BLaER1 (cell line): ENCODE results near the gene GPRC5B.

ENCODE experiments used
- H3K27ac ChIP-seq: shearing (Covaris generic); formaldehyde crosslinking; 2 replicates; pipeline ENCODE4 v1.8.1; 2022
- H3K27me3 ChIP-seq: shearing (Covaris generic); formaldehyde crosslinking; 2 replicates; pipeline ENCODE4 v1.8.1; 2022
- H3K36me3 ChIP-seq: shearing (Covaris generic); formaldehyde crosslinking; 2 replicates; pipeline ENCODE4 v1.8.1; 2022
- H3K4me1 ChIP-seq: shearing (Covaris generic); formaldehyde crosslinking; 2 replicates; pipeline ENCODE4 v1.8.1; 2022
- H3K4me2 ChIP-seq: shearing (Covaris generic); formaldehyde crosslinking; 2 replicates; pipeline ENCODE4 v1.8.1; 2022
- H3K4me3 ChIP-seq: shearing (Covaris generic); formaldehyde crosslinking; 2 replicates; pipeline ENCODE4 v1.8.1; 2022
- H3K9ac ChIP-seq: shearing (Covaris generic); formaldehyde crosslinking; 2 replicates; pipeline ENCODE4 v1.8.1; 2022
- H3K9me3 ChIP-seq: shearing (Covaris generic); formaldehyde crosslinking; 2 replicates; pipeline ENCODE4 v1.8.1; 2022
- H4K20me1 ChIP-seq: shearing (Covaris generic); formaldehyde crosslinking; 2 replicates; pipeline ENCODE4 v1.8.1; 2022
- Cebpa-rat ChIP-seq: shearing (Covaris generic); IDR thresholded peaks from 2 replicates; pipeline ENCODE4 v1.8.1; 2022

GPRC5B gene

DNA sequence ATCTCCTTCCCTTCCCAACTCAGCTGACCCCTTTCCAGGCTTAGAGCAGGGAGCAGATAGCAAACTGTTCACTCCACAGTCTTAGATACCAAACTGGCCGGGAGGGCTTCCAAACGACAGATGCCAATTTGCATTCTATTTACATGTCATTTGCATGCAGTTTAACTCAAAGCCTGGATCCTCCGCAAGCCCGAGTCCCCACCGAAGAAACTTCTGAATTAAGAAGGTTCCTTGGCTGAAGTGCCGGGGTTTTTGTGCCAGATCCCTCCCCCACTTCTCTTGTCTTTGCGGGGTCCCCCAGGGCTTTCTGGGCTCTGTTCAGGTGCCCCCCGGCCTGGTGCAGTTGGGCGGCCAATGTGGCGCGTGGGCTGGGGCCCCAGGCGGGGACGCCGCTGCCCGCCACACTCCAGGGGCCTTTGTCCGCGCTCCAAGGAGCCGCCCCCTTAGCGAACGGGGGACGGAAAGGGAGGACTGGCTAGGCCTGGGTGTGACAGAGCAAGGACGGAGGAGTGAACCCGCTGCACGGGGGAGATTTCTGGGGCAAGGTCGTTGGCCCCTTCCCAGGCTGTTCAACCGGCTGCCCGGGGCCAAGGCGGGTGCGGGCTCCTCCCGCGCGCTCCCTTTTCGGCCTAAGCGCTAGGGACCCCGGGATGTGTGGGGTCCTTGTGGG is 1.2 kb downstream of the GPRC5B start:
- no peak for TF ChIP-seq Cebpa-rat
- Histone ChIP-seq H3K9ac (no peak overlapping the region), H4K20me1 (peaks cover 31% of the 10 kb centered on the region), H3K36me3 (no peaks in the 10 kb centered on the region), H3K4me2 (peak overlapping the region; percentile 99), H3K4me3 (peak overlapping the region; percentile 69; the same call in 1 of the 2 replicates), H3K9me3 (no peaks in the 10 kb centered on the region), H3K27ac (no peak overlapping the region), H3K4me1 (peaks cover 20% of the 10 kb centered on the region), H3K27me3 (peaks cover 47% of the 10 kb centered on the region)

DNA sequence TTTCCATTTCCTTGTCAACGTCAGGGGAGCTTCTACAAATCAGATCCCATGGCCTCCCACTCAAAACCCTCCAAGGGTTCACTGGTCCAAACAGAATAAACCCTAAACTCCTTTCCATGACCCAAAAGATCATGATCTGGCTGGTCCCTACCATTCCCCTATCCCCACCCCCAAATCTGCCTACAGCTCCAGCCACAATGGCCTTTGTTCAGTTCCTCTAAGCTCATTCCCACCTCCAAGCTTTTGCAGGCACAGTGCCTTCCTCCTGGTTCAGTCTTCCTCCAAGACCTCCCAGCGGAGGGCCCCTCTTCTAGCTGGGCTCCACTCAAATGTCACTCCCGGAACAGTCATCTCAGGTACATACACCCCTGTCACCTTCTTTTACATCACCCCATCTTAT is 2.0 kb downstream of the GPRC5B start:
- no peak overlapping the region for H3K4me2 ChIP-seq
- peaks cover 47% of the 10 kb centered on the region for H3K27me3 ChIP-seq
- no peak overlapping the region for H3K4me3 ChIP-seq
- peaks cover 31% of the 10 kb centered on the region for H4K20me1 ChIP-seq
- H3K27ac ChIP-seq = no peak overlapping the region
- H3K4me1 ChIP-seq = peaks cover 20% of the 10 kb centered on the region
- TF ChIP-seq Cebpa-rat = no peak
- H3K9me3 ChIP-seq = no peaks in the 10 kb centered on the region
- H3K9ac ChIP-seq = no peak overlapping the region
- H3K36me3 ChIP-seq = no peaks in the 10 kb centered on the region

DNA sequence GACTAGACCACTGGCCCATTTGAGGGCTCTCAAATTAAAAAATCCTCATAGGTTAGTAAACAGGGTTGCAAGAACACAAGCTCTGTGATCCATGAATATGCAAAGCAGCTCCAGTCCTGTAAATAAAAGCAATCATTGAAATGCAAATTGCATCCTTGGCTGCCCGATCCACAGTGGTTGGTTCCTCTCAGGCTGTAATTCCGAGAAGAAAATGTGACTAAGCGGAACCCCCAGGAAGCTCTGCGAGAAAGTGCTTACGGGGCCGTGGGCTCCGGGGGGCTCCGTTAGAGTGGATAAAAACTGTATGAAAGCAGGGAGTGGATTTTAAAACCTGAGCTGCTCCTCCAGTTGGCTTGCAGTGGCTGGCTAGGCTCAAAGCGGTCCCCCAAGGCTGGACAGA is 2.5 kb downstream of the GPRC5B start:
- Histone ChIP-seq H3K4me3 (no peak overlapping the region), H3K27ac (no peak overlapping the region), H3K27me3 (peaks cover 47% of the 10 kb centered on the region), H3K4me2 (no peak overlapping the region), H3K4me1 (peaks cover 20% of the 10 kb centered on the region), H3K36me3 (no peaks in the 10 kb centered on the region), H3K9me3 (no peaks in the 10 kb centered on the region), H4K20me1 (peaks cover 31% of the 10 kb centered on the region), H3K9ac (no peak overlapping the region)
- TF ChIP-seq Cebpa-rat = no peak

DNA sequence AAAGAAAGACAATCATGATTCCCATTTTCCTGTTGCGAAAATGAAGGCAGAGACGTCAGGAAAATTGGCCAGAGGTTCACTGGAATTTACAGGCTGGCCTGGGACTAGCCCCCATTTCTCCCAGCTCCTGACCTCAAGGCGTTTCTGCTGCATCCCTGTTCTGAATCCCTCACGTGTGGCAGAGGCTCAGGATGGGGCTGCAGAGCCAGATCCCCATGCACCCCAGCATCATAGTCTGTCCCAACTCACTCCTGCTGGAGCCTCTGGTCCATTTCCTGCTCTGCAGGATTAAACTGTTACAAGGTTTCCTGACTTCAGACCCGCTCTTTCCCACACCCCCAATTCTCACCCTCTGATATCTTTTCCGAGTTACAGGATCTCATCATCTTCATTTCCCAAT is 2.9 kb downstream of the GPRC5B start:
- peaks cover 31% of the 10 kb centered on the region for H4K20me1 ChIP-seq
- H3K4me3 ChIP-seq = no peak overlapping the region
- no peaks in the 10 kb centered on the region for H3K9me3 ChIP-seq
- no peak overlapping the region for H3K27ac ChIP-seq
- H3K27me3 ChIP-seq = peaks cover 47% of the 10 kb centered on the region
- H3K9ac ChIP-seq = no peak overlapping the region
- H3K4me2 ChIP-seq = no peak overlapping the region
- TF ChIP-seq Cebpa-rat = no peak
- H3K4me1 ChIP-seq = peaks cover 20% of the 10 kb centered on the region
- no peaks in the 10 kb centered on the region for H3K36me3 ChIP-seq

DNA sequence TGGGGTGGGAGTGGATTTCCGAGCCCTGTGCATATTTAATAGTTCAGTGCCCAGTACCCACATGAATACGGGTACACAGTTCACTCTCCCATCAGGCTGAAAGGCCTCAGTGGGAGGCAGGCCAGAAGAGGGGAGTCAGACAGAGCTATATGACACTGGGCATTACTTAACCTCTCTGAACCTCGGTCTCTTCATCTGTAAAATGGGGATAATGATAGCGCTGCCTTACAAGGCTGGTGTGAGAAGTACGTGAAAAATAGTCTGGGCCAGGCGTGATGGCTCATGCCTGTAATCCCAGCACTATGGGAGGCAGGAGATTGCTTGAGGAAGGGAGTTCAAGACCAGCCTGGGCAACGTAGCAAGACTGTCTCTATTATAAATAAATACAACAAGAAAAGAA is 3.6 kb downstream of the GPRC5B start:
- H3K27ac ChIP-seq = no peak overlapping the region
- no peaks in the 10 kb centered on the region for H3K9me3 ChIP-seq
- H3K27me3 ChIP-seq = peaks cover 46% of the 10 kb centered on the region
- peaks cover 31% of the 10 kb centered on the region for H4K20me1 ChIP-seq
- peaks cover 19% of the 10 kb centered on the region for H3K4me1 ChIP-seq
- no peaks in the 10 kb centered on the region for H3K36me3 ChIP-seq
- H3K4me2 ChIP-seq = no peak overlapping the region
- H3K9ac ChIP-seq = no peak overlapping the region
- no peak overlapping the region for H3K4me3 ChIP-seq
- TF ChIP-seq Cebpa-rat = no peak

DNA sequence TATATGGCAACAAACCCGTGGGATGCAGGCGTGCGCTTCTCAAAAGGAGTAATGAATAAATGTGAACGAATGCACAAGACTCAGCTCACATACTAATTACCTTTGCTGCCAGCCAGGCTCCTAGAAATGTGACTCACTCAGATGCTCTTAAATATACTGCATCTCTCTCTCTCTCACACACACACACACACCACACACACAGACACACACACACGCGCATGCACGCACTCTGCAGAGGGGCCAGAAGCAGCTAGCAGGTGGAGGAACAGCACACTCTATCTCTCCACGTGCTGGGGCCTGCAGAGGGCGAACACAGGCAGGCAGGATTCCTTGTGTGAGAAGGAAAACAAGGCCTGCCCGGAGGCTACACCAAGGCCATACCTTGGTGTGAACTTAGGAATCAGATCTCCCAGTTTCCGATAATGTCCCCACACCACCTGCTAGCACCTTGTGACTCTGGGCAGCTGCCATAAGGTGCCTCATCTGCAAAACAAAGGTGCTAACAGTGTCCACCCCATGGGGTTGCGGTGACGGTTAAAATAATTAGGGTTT is 5.3 kb downstream of the GPRC5B start:
- Histone ChIP-seq H3K4me1 (peaks cover 22% of the 10 kb centered on the region), H4K20me1 (peaks cover 21% of the 10 kb centered on the region), H3K36me3 (no peaks in the 10 kb centered on the region), H3K27me3 (peaks cover 30% of the 10 kb centered on the region), H3K27ac (no peak overlapping the region), H3K9ac (no peak overlapping the region), H3K4me2 (no peak overlapping the region), H3K9me3 (no peaks in the 10 kb centered on the region), H3K4me3 (no peak overlapping the region)
- TF ChIP-seq Cebpa-rat = no peak

DNA sequence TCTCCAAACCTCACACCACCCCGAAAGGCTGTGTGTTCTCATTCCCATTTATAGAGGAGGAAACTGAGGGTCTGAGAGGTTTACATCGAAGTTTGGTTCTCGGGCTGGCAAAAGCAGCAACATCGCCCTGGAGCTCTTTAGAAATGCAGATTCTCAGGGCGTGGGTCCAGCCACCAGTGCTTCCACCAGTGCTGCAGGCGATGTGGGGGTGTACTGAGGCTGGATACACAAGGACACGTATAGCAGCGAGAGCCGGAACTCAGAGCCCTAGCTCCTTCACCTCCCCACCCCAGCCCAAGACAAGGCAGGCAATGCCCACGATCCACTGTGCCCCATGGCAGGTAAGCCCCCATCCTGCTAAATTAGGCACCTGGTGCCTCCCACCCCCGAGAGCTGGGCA is 5.9 kb downstream of the GPRC5B start:
- H3K27me3 ChIP-seq = peaks cover 25% of the 10 kb centered on the region
- H3K27ac ChIP-seq = no peak overlapping the region
- no peaks in the 10 kb centered on the region for H3K9me3 ChIP-seq
- H3K9ac ChIP-seq = no peak overlapping the region
- H3K4me3 ChIP-seq = no peak overlapping the region
- H4K20me1 ChIP-seq = peaks cover 21% of the 10 kb centered on the region
- H3K36me3 ChIP-seq = no peaks in the 10 kb centered on the region
- H3K4me1 ChIP-seq = peaks cover 25% of the 10 kb centered on the region
- H3K4me2 ChIP-seq = no peak overlapping the region
- TF ChIP-seq Cebpa-rat = no peak

DNA sequence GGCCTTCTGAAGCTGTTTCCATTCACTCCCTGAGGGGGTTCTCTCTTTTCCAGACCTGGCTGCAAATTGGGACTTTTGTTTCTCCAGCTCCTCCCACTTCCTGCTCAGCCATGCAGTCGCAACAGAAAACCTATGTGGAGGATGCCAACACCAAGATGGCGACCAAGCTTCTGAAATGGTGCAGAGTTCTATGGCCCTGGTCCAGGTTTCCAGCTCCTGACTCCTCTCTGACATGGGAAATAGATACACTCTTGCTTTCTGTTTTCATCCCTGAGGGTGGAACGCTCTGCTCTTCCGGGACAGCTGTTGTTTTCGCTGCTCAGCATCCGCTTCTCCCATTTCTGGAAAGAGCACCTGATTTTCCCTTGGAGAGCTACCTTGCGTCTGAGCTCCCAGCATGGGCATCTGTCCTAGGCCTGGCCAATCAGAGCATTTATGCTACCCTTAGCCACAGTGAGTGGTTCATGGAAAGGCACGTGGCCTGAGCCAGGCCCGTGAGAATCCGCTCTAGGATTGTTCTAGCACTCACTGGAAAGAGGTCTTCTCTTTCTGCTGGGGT is 8.1 kb downstream of the GPRC5B start:
- no peak overlapping the region for H3K9ac ChIP-seq
- H3K4me2 ChIP-seq = no peak overlapping the region
- peaks cover 3% of the 10 kb centered on the region for H3K27me3 ChIP-seq
- no peaks in the 10 kb centered on the region for H3K9me3 ChIP-seq
- H3K36me3 ChIP-seq = no peaks in the 10 kb centered on the region
- H3K4me3 ChIP-seq = no peak overlapping the region
- no peak for TF ChIP-seq Cebpa-rat
- H4K20me1 ChIP-seq = no peaks in the 10 kb centered on the region
- peaks cover 17% of the 10 kb centered on the region for H3K4me1 ChIP-seq
- no peak overlapping the region for H3K27ac ChIP-seq

DNA sequence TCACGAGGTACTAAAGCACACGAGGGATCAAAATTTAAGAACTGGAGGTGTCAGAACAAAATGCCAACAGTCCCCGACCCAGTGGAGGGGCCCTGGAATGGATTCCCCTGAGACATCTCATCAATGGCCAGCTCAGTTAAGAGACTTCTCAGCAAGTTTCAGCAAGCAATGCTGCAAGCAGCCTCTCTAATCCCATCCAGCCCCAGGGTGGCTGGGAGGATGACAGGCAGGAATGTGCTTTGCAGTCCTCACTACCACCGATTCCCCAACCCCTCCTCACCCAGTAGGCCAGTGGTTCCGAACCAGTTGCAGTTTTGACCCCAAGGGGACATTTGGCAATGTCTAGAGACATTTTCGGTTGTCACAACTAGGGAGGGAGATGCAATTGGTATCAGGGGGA is 8.7 kb downstream of the GPRC5B start:
- Histone ChIP-seq H3K9me3 (no peaks in the 10 kb centered on the region), H3K4me1 (peaks cover 17% of the 10 kb centered on the region), H3K27ac (no peak overlapping the region), H3K9ac (no peak overlapping the region), H3K4me3 (no peak overlapping the region), H3K27me3 (no peaks in the 10 kb centered on the region), H3K4me2 (no peak overlapping the region), H4K20me1 (no peaks in the 10 kb centered on the region), H3K36me3 (no peaks in the 10 kb centered on the region)
- no peak for TF ChIP-seq Cebpa-rat

DNA sequence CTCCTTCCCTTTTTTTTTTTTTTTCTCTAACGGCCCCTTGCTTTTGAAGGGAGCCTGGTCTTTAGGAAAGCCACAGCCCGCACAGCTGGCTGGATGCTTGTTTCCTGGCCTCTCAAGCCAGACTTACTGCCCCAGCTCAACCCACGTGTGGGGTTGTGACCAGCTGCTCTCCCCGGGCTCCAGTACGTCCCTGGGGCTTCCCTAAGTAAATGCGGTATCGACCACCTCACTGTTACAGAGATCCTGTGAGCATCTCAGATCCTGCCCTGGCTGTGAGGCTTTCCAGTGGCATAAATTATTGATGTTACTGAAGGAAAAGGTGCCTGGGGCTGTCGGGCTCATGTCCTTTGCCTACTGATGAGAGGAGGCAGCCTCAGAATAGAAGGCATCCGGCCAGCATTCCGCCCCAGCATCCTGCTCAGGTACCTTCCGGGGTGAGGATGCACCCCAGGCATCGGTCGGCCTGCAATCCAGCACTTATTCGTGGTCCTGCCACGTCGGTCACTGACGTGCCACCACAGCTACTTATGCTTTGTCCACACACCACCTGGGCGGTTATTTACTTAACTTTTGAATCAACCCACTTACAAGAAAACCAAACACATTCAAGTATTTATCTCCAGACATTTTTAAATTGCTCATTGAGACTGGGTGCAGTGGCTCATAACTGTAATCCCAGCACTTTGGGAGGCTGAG is 9.6 kb downstream of the GPRC5B start:
- Histone ChIP-seq H3K27me3 (no peaks in the 10 kb centered on the region), H3K4me3 (no peak overlapping the region), H3K4me1 (peaks cover 17% of the 10 kb centered on the region), H3K9ac (no peak overlapping the region), H3K4me2 (peak overlapping the region; percentile 72), H3K27ac (no peak overlapping the region), H3K36me3 (no peaks in the 10 kb centered on the region), H4K20me1 (no peaks in the 10 kb centered on the region), H3K9me3 (no peaks in the 10 kb centered on the region)
- TF ChIP-seq Cebpa-rat = no peak
